Body of pancreas (tissue), 4 donors: ENCODE data around the gene POLR1B. TPM values are rescaled to one million over a fixed set of nuclear protein-coding genes. Genes with fewer than 3 reads are reported as not detected.

Experiments
- ATAC-seq: fragments of 150-250 bp; one replicate; pipeline ENCODE4 v1.9.1; 2016
- DNase-seq, 4 donors: peaks; one replicate each; pipeline ENCODE4 v3.0.0-alpha.2; 2019
- H3K27ac ChIP-seq, 4 donors: fragments of 200-600 bp; sonication (generic); 1 replicate in 3 of 4; 2 replicates in 1 of 4; pipeline versions ENCODE4 v1.5.1 to v1.6.1; 2016 to 2019; ENCODE audit warnings: mild to moderate bottlenecking in 1 of 4, mixed read lengths in 1 of 4, moderate library complexity in 1 of 4
- H3K27me3 ChIP-seq, 2 donors: fragments of 200-600 bp; sonication (generic); one replicate each; pipeline ENCODE4 v1.6.0; 2016; ENCODE audit warnings: mild to moderate bottlenecking in 1 of 2
- H3K36me3 ChIP-seq, 2 donors: fragments of 200-600 bp; sonication (generic); replicated peaks in 1 of 2; 2 replicates each; pipeline ENCODE4 v1.5.1; 2016; ENCODE audit warnings: low read depth in 2 of 2; ENCODE audit not compliant: insufficient read depth in 1 of 2
- H3K4me1 ChIP-seq: fragments of 200-600 bp; sonication (generic); one replicate; pipeline ENCODE4 v1.6.0; 2016
- H3K4me3 ChIP-seq, 2 donors: fragments of 200-600 bp; sonication (generic); 1 replicate in 1 of 2; 2 replicates in 1 of 2; pipeline ENCODE4 v1.5.1; 2016 to 2019
- H3K9me3 ChIP-seq, 3 donors: fragments of 200-600 bp; sonication (generic); 1 replicate in 2 of 3; 2 replicates in 1 of 3; pipeline ENCODE4 v1.5.1; 2016
- POLR2A ChIP-seq, 3 donors: fragments of 450-650 bp; IDR thresholded peaks; one replicate each; pipeline ENCODE4 v1.6.1; 2016; ENCODE audit warnings: antibody characterized with exemption in 3 of 3, mild to moderate bottlenecking in 2 of 3
- WGBS, 2 donors: methylation state at CpG; one replicate each; pipeline ENCODE4 v1.1.5; 2017; 5-methylcytosine and 5-hydroxymethylcytosine counted together
- intact Hi-C: fragments of 100-400 bp; cut with DNase I; formaldehyde crosslinking; loops from one replicate; pipeline ENCODE4 v1.15.1; 2023
- small RNA-seq: library from RNA; depleted of rRNA; stranded (forward); fragments of <200 nt; gene quantifications from one replicate; pipeline ENCODE3, GENCODE V24; 2016
- total RNA-seq, 2 donors: library from RNA; depleted of rRNA; stranded (reverse); fragments of >200 nt; gene quantifications; one replicate each; pipeline ENCODE4 v1.1.0, GENCODE V29; 2016
- TF ChIP-seq, protein P1 (sequence below), 7 experiments: fragments of 450-650 bp in 4 of 7; fragments of 200-600 bp in 3 of 7; sonication (generic) in 3 of 7; IDR thresholded peaks; one replicate each; pipeline ENCODE4 v1.5.1; 2016 to 2019; ENCODE audit warnings: antibody characterized with exemption in 7 of 7

POLR1B gene
- total RNA-seq, 2 donors from 2014 or later = 10.6 to 31.6 TPM

DNA sequence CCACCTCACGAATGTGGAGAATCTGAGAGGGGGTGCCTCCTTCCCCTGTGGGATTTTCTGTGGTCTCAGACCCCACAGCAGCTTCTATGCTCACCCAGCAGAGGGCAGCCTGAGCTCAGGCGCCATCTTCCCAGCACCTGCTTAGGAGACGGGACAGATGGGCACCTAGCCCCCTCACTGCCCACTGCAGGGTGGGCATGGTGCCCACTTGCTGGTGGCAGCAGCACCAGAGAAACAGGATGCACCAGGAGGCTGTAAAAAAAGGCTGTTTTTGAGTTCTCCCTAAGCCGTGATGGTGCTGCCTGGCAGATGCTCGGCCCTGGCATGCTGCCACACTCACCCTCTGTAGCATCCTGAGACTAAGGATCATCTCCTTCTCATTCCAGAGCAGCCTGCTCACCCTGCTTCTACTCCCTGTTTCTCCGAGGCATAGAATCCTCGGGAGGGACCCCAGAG lies 84.4 kb downstream of the POLR1B start:
- peak; percentile 51 to 66 (median 61) for DNase-seq
- TF ChIP-seq, protein P1, sequence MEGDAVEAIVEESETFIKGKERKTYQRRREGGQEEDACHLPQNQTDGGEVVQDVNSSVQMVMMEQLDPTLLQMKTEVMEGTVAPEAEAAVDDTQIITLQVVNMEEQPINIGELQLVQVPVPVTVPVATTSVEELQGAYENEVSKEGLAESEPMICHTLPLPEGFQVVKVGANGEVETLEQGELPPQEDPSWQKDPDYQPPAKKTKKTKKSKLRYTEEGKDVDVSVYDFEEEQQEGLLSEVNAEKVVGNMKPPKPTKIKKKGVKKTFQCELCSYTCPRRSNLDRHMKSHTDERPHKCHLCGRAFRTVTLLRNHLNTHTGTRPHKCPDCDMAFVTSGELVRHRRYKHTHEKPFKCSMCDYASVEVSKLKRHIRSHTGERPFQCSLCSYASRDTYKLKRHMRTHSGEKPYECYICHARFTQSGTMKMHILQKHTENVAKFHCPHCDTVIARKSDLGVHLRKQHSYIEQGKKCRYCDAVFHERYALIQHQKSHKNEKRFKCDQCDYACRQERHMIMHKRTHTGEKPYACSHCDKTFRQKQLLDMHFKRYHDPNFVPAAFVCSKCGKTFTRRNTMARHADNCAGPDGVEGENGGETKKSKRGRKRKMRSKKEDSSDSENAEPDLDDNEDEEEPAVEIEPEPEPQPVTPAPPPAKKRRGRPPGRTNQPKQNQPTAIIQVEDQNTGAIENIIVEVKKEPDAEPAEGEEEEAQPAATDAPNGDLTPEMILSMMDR (IDR thresholded peaks at IDR 0.05) = peak; percentile 56 to 86 (median 75)
- TF ChIP-seq POLR2A (IDR thresholded peaks at IDR 0.05) = no peak
- Histone ChIP-seq H3K27ac (peak overlapping the region in 2 of 4 donors; percentile 48 to 56), H3K9me3 (no peaks in the 10 kb centered on the region), H3K36me3 (no peaks in the 10 kb centered on the region), H3K4me3 (no peak overlapping the region), H3K4me1 (no peaks in the 10 kb centered on the region), H3K27me3 (no peaks in the 10 kb centered on the region)
- intact Hi-C loops = loop anchor here (10.0 kb wide), 1 partner anchor 98 kb away; the partner anchor contains the start of gene NT5DC4
- 0 to 11% methylated on average over 5 to 7 of the region's 7 CpGs for WGBS, 2 donors
- ATAC-seq = peak; percentile 70

Small RNA genes lying within 50 kb of the gene (small RNA-seq; reads per million reads assigned to genes)
- not detected for gene RF00019

Other genes with a start within 250 kb of the POLR1B start
- 10 to 100 TPM; 19.7 to 22.7 TPM for gene RGPD8, start 108.8 kb upstream of the POLR1B start, total RNA-seq
- 10 to 100 TPM in 1 of 2 donors, 1 to 10 TPM in 1; 7.8 to 18.1 TPM for gene TTL, start 60.3 kb upstream of the POLR1B start, total RNA-seq
- 10 to 100 TPM; 16.8 to 23.6 TPM for gene CHCHD5, start 42.1 kb downstream of the POLR1B start, total RNA-seq
- gene SLC20A1, start 103.5 kb downstream of the POLR1B start, total RNA-seq = 10 to 100 TPM; 20.5 to 50.1 TPM
- gene NT5DC4, start 178.6 kb downstream of the POLR1B start, total RNA-seq = not detected
- under 1 TPM in 1 of 2 donors, not detected in 1; under 0.01 TPM for gene CKAP2L, start 222.1 kb downstream of the POLR1B start, total RNA-seq
- gene IL1A, start 242.0 kb downstream of the POLR1B start, total RNA-seq = not detected